Activated gamma-delta T cell treated with Interleukin-2 at 50 U/mL for 16 hours (primary cell): ENCODE results near the gene ADPRHL1.

ENCODE experiments used
- DNase-seq: peaks from one replicate; pipeline ENCODE4 v3.0.0-alpha.2; 2020

ADPRHL1 gene

DNA sequence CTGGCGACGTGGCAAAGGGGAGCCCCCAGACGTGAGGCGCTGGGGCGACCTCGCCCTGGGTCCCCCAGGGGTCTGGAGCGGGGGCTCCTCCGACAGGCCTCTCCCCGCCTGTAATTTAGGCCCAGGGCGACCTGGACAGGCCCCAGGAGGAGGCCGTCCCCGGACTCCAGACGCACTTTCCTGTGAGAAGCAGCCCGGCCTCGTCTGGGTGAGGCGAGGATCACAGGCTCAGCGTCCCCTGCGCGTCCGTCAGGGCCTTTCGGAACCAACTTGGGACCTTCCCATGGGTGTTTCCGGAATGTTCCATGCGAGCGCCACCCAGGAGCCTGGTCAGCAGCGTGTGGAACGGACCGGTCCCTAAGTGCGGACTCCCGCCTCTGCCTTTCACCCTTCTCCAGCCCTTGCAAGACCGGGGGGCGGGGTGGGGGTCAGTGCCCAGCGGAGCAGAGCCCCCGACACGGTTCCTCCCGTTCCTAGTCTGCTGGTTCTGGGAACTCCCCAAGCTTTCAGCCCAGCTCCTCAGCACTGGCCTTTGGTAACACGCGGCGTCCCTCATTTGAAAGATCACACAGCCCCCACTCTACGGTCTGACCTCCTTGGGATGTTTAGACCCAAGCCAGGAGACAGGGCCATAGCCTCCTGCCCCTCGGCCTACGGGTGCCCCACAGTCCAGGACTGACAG is 88.2 kb downstream of the ADPRHL1 start:
- DNase-seq: no peak

DNA sequence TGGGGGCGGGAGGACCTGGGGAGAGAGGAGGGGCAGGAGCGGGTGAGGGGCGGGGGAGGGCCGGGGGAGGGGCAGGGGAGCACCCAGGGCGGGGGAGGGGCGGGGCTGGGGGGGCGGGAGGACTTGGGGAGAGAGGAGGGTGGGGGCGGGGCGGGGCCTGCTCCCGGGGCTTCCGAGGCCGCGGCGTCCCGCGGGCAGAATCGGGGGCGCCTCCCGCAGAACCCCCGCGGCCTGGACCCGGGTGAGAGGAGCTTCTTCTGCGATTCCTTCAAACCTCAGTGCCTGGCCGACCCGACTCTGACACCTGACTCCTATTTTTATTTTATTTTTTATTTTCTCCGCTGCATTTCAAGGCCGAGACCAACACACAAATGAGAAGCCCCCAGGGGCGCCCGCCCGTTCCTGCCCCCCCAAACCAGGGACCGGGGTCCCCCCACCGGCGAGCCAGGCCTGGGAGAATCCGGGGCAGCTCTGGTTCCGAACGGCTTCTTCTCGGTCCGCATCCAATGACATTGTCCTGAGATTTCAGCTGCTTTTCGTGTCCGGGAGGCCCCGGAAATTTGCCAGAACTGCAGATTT is 88.9 kb downstream of the ADPRHL1 start:
- no peak for DNase-seq

- no peak for DNase-seq
Observed at GRCh38 chr13:113361406-113361805, 91.9 kb downstream of the ADPRHL1 start.

DNA sequence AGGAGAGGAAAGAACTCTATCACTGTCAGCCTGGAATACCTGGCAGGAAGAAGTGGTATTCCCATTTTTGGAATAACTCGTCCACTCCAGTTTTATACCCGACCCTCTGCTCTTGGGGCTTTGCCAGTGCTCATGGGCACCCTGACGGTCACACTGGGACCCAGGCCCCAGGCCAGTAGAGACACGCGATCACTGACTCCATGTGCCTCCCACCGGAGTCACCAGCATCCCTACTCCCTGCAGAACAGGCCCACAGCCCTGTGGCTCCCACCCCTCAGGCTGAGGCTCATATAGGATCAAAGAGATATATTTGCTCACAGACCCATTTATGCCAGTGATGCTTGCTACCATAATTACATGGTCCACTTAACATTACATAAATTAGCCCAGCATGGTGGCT is 92.8 kb downstream of the ADPRHL1 start:
- DNase-seq: no peak

DNA sequence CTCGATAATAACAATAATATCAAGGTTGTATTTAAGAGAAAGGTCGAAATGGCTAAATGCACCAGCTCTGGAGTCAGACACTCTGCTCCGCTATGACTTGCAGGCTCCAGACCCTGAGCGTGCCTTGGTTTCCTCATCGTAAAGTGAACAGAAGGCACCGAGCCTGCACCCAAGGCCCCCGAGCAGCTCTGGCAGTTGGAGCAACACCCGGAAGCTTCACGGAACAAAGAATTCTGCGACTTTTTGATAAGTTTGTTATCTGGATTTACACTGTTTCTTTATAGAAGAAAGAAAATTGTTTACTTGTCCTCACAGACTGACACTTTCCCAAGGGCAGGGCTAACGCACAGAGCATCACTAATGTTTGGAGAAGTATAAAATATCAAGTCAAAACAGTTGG is 93.7 kb downstream of the ADPRHL1 start:
- DNase-seq: no peak

- DNase-seq: no peak
Observed at GRCh38 chr13:113358653-113359190, 94.6 kb downstream of the ADPRHL1 start.

DNA sequence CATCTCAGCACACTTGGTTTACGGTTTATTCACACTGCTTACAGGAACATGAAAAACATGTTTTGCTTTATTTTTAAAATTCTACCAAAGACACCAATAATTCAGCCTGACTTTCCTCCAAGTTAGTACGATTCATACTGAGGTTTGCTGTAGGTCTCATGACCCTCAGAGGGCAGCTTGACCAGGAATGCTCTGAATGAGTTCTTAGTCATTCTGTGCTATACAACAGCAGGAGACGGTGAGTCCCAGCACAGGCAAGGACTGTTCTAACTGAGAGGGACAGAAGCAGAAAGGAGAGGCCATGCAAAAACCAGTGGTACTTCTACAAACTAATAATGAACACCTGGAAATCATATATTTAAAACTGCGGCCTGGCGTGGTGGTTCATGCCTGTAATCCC is 95.8 kb downstream of the ADPRHL1 start:
- no peak for DNase-seq

- no peak for DNase-seq
Observed at GRCh38 chr13:113356596-113356995, 96.7 kb downstream of the ADPRHL1 start.

DNA sequence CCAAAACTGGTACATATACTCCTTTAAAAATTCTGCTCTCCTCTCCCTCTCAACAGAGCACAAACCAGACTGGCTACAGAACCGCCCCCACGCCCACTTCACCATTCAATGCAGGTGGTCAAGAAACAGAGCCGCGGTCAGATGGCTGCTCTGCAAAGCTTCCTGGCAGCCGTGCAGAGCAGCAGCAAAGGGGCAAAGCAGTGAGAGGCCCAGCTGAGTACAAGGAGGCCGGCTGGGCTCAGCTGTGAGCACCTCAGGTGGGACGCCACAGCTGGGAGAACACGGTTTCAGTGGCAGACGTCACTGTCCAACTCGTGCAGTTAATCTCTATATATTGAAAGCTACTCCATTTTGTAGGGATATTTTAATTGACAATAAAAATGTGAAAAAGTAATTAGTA is 97.7 kb downstream of the ADPRHL1 start:
- DNase-seq: no peak

GRCh38 chr13:113354831-113355610 is 98.3 kb downstream of the ADPRHL1 start:
- DNase-seq: no peak

DNA sequence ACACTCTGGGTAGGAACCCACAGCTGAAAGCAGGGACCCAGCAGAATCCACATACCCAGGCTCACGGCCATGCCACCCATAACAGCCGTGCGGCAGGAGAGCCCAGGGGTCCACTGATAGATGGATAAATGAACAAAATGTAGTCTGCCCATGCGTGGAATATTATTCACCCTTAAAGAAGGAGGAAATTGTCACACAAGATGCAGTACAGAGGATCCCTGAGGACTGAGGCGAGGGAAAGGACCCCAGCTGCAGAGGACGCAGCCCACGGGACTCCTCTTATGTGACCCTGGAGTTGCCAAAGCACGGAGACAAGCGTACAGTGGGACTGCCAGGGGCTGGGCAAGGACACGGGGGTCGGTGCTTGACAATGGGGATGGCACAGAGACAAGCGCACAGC is 100.0 kb downstream of the ADPRHL1 start:
- no peak for DNase-seq

DNA sequence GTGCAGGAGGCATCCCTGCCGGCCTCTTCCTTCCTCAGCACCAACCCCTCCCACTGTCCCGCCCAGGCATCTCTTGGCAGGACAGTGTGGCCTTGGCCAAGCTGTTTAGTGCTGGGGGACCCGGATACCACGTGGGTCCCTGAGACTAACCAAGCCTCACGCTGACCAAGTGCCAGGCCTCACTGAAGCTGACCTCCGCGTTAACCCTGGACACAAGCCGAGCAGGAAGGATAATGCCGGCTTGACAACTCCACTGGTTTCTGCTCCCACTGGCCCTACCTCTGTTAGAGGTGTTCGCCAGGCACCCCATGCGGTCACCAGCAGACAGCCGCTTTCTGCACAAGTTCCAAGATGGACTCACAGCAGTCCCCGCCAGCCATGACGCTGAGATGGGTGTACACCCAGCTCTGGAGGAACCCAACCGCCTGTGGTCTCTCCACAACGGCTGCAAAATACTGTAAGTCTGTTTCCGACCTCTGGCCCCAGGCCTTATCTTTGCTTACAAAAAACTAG is 101.7 kb downstream of the ADPRHL1 start:
- DNase-seq: no peak

- no peak for DNase-seq
Observed at GRCh38 chr13:113350938-113351335, 102.4 kb downstream of the ADPRHL1 start.

DNA sequence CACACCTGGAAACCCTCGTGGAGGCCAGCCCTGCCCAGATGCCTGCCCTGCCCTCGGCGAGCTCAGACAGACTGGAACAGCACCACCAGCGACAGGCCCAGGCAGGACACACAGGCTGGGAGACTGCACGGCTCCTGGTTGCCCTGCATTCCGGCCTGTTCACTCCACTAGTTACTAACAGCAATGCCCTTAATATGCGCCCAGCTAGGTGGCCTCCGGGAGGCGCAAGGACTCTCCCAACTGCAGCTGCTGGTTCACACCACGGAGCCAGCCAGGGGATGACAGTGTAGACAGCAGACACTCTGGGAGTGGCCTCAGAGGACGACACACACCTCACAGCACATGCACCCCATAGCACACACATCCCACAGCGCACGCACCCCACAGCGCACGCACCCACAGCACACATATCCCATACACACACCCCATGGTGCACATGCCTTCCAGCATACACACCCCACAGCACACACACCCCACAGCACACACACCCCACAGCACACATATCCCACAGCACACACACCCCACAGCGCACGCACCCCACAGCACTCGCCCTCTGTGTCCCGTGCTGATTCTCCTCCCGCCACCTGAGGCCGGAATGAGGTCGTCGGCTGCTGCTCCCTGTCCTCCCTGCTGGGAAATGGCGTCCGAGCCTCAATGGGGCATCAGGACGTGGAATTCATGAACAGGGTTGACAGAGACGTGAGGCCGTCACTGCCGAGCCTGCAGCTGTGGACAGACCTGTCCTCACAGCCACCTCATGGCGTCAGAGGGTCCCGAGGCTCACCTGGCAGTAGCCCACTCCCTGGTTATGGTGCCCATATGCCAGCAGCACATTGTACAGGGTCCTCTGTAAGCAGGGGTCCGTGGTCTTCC is 103.0 kb downstream of the ADPRHL1 start:
- DNase-seq: no peak
